Astrocyte (in vitro differentiated cells and primary cell): ENCODE measurements around the gene PRKCE. TPM values are rescaled to one million over a fixed set of nuclear protein-coding genes. Genes with fewer than 3 reads are reported as not detected.

Experiments used
- DNase-seq: peaks from one replicate; pipeline ENCODE4 v3.0.0-alpha.2; 2010; ENCODE audit warnings: low read depth
- FAIRE-seq: peaks from 2 replicates; lab custom pipeline; 2011; peaks lifted over from hg19 to GRCh38; lab: Jason Lieb, UNC
- H2AFZ ChIP-seq: 2 replicates; pipeline ENCODE4 v1.6.0; 2012; ENCODE audit warnings: low read depth, low read length, inconsistent platforms
- H3K27ac ChIP-seq: 2 replicates; pipeline ENCODE4 v1.5.1; 2011; ENCODE audit warnings: low read depth, low read length, inconsistent platforms
- H3K27me3 ChIP-seq: 2 replicates; pipeline ENCODE4 v1.6.0; 2011; ENCODE audit warnings: low read length, inconsistent platforms; ENCODE audit not compliant: insufficient read depth
- H3K36me3 ChIP-seq: 2 replicates; pipeline ENCODE4 v1.5.1; 2011; ENCODE audit warnings: low read length, inconsistent platforms; ENCODE audit not compliant: insufficient read depth
- H3K4me1 ChIP-seq: 2 replicates; pipeline ENCODE4 v1.5.1; 2011; ENCODE audit warnings: low read length, inconsistent platforms; ENCODE audit not compliant: insufficient read depth
- H3K4me2 ChIP-seq: 2 replicates; pipeline ENCODE4 v1.6.0; 2012; ENCODE audit warnings: low read length, inconsistent platforms
- H3K4me3 ChIP-seq: 2 replicates; pipeline ENCODE4 v1.5.1; 2011; ENCODE audit warnings: low read depth, mild to moderate bottlenecking, low read length, inconsistent platforms; ENCODE audit not compliant: insufficient read depth
- H3K79me2 ChIP-seq: 2 replicates; pipeline ENCODE4 v1.6.0; 2012; ENCODE audit warnings: mild to moderate bottlenecking, low read length, inconsistent platforms; ENCODE audit not compliant: insufficient read depth
- H3K9ac ChIP-seq: 2 replicates; pipeline ENCODE4 v1.6.0; 2012; ENCODE audit warnings: mild to moderate bottlenecking, low read length, inconsistent platforms
- H3K9me3 ChIP-seq: 2 replicates; pipeline ENCODE4 v1.5.1; 2012; ENCODE audit warnings: low read depth, mild to moderate bottlenecking, low read length, inconsistent platforms; ENCODE audit not compliant: insufficient read depth
- H4K20me1 ChIP-seq: 2 replicates; pipeline ENCODE4 v1.6.0; 2012; ENCODE audit warnings: low read length, inconsistent platforms; ENCODE audit not compliant: insufficient read depth
- H3K27ac Mint-ChIP-seq: one replicate; pipeline ENCODE4 v1.8.0; 2021; ENCODE audit warnings: mild to moderate bottlenecking, mixed read lengths; ENCODE audit not compliant: unreplicated experiment
- H3K27me3 Mint-ChIP-seq: one replicate; pipeline ENCODE4 v1.8.0; 2021; ENCODE audit warnings: low read depth, mixed read lengths; ENCODE audit not compliant: unreplicated experiment
- H3K36me3 Mint-ChIP-seq: one replicate; pipeline ENCODE4 v1.8.0; 2021; ENCODE audit warnings: low read depth, mixed read lengths; ENCODE audit not compliant: unreplicated experiment
- H3K4me1 Mint-ChIP-seq: one replicate; pipeline ENCODE4 v1.8.0; 2021; ENCODE audit warnings: low read depth, mixed read lengths; ENCODE audit not compliant: unreplicated experiment
- H3K4me3 Mint-ChIP-seq: one replicate; pipeline ENCODE4 v1.8.0; 2021; ENCODE audit warnings: mild to moderate bottlenecking, moderate library complexity, mixed read lengths; ENCODE audit not compliant: unreplicated experiment
- H3K9me3 Mint-ChIP-seq: one replicate; pipeline ENCODE4 v1.8.0; 2021; ENCODE audit warnings: mild to moderate bottlenecking, mixed read lengths; ENCODE audit not compliant: unreplicated experiment
- EZH2 ChIP-seq: IDR thresholded peaks from 2 replicates; pipeline ENCODE4 v1.6.1; 2012; ENCODE audit warnings: mild to moderate bottlenecking, low read length, inconsistent platforms; ENCODE audit not compliant: insufficient read depth
- total RNA-seq: library from RNA; stranded (reverse); gene quantifications from 2 replicates; pipeline ENCODE4 v1.2.1, GENCODE V29; 2021
- TF ChIP-seq, protein P1 (sequence below): IDR thresholded peaks from 2 replicates; pipeline ENCODE4 v1.5.1; 2011; ENCODE audit warnings: low read depth, mild to moderate bottlenecking, inconsistent platforms, low read length, moderate library complexity; ENCODE audit not compliant: insufficient read depth

Gene PRKCE
- total RNA-seq, 1 donor from 2014 or later = 12.8 TPM

DNA sequence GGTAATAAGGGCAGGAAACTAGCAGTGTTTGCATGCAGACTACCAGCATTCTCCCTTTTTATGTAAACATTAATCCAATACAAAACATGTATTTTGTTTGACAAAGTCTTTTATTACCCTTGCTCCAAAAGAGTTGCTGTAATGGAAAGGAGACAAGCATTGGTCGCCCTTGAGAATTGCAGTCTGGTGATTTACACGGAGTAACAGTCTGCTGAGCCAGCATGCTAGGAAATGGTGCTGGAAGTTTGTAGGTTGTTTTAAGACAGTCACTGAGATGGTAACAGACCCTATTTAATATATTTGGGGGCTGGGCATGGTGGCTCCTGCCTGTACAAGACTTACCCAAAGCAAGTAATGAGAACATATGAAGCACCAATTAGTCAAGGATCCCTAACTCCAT lies 2.8 kb upstream of the PRKCE start:
- H3K4me1 ChIP-seq = peaks cover 20% of the 10 kb centered on the region
- no peak overlapping the region for H3K4me3 ChIP-seq
- H3K4me2 ChIP-seq = no peak overlapping the region
- H4K20me1 ChIP-seq = peaks cover 18% of the 10 kb centered on the region
- Mint-ChIP-seq H3K36me3 (no peaks in the 10 kb centered on the region), H3K27ac (no peak overlapping the region), H3K27me3 (peaks cover 24% of the 10 kb centered on the region), H3K4me3 (no peak overlapping the region), H3K9me3 (no peaks in the 10 kb centered on the region), H3K4me1 (peaks cover 13% of the 10 kb centered on the region)
- H2AFZ ChIP-seq = no peak overlapping the region
- no peak overlapping the region for H3K9ac ChIP-seq
- H3K27ac ChIP-seq = no peak overlapping the region
- H3K36me3 ChIP-seq = no peaks in the 10 kb centered on the region
- H3K9me3 ChIP-seq = no peaks in the 10 kb centered on the region
- DNase-seq (no peak), FAIRE-seq (no peak)
- TF ChIP-seq, protein P1, sequence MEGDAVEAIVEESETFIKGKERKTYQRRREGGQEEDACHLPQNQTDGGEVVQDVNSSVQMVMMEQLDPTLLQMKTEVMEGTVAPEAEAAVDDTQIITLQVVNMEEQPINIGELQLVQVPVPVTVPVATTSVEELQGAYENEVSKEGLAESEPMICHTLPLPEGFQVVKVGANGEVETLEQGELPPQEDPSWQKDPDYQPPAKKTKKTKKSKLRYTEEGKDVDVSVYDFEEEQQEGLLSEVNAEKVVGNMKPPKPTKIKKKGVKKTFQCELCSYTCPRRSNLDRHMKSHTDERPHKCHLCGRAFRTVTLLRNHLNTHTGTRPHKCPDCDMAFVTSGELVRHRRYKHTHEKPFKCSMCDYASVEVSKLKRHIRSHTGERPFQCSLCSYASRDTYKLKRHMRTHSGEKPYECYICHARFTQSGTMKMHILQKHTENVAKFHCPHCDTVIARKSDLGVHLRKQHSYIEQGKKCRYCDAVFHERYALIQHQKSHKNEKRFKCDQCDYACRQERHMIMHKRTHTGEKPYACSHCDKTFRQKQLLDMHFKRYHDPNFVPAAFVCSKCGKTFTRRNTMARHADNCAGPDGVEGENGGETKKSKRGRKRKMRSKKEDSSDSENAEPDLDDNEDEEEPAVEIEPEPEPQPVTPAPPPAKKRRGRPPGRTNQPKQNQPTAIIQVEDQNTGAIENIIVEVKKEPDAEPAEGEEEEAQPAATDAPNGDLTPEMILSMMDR = no peak
- TF ChIP-seq EZH2 = no peak
- H3K27me3 ChIP-seq = no peaks in the 10 kb centered on the region
- H3K79me2 ChIP-seq = peaks cover 11% of the 10 kb centered on the region

DNA sequence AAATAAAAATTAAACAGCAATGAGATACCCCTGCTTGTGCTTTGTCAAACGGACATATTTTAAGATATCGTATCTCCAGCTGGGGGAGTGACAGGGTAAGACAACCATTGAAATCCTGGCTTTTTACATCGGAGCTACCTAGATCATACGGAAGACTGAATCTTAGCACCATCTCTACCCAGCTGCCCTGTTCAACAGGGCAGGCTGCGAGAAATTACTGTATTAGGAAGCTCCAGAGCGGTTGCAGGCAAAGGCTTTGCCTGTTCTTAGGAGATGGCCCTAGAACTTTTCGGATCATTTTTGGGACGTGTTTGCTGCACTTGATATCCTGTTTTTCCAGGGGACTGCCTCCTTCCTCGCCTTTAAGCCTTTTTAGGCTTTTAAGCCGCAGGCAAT lies 2.0 kb upstream of the PRKCE start:
- no peak for FAIRE-seq
- TF ChIP-seq, protein P1 = no peak
- no peak for TF ChIP-seq EZH2
- peak overlapping the region; percentile 88 for H3K4me3 Mint-ChIP-seq
- peak overlapping the region; percentile 82 for H3K9ac ChIP-seq
- H3K27ac Mint-ChIP-seq = no peak overlapping the region
- H3K27ac ChIP-seq = no peak overlapping the region
- H3K79me2 ChIP-seq = peaks cover 17% of the 10 kb centered on the region
- peaks cover 20% of the 10 kb centered on the region for H3K4me1 ChIP-seq
- H3K36me3 ChIP-seq = no peaks in the 10 kb centered on the region
- H2AFZ ChIP-seq = peak overlapping the region; percentile 90
- no peaks in the 10 kb centered on the region for H3K9me3 ChIP-seq
- peak overlapping the region; percentile 95 for H3K4me2 ChIP-seq
- H3K36me3 Mint-ChIP-seq = no peaks in the 10 kb centered on the region
- H3K27me3 Mint-ChIP-seq = peaks cover 20% of the 10 kb centered on the region
- H4K20me1 ChIP-seq = peaks cover 27% of the 10 kb centered on the region
- H3K4me3 ChIP-seq = peak overlapping the region; percentile 92
- peaks cover 19% of the 10 kb centered on the region for H3K4me1 Mint-ChIP-seq
- H3K27me3 ChIP-seq = no peaks in the 10 kb centered on the region
- no peaks in the 10 kb centered on the region for H3K9me3 Mint-ChIP-seq
- no peak for DNase-seq

DNA sequence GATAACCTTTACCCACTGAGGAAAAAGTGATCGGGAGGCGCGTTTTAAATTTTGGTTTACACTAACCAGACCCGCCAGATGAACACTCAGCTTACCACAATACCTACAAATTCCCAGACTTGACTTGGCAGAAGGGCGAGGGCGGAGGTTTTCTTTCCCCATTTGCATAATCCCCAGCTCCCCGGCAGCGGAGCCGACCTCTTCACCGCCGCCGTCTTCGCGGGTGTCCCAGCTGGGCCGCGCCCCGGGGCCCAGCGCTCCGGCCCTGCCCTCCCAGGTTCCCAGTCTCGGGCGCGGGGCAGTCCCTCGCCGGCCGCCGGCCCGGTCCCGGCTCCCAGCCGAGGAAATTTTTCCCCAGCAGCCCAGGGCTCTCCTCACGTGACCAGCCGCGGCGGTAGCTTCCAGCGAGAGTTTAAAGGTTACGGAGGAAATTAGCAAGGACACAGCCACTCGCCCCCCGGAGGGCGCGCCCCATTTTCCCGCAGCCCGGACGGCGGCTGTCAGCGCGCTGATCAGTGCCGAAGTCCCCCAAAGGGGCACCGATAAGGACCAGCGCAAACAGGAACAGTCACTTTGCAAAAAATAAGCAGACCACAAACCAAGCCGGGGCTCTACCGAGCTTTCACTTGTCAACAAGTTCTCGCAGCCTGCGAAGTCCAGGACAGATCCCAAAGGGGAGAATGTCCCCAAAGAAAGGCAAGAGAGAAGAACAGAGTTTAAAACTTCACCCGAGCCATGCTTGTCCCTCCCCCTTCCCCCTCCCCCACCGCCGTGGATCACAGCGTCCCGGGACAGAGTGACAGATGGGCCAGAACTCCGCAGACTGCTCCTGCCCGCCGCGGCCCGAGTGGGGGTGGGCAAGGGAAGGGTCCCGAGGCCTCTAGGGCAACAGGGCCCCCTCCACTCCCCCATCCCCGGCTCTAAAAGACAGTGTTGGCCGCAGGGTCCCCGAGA lies 1.3 kb upstream of the PRKCE start:
- H3K27ac ChIP-seq = peak overlapping the region; percentile 71
- peak; percentile 38 for DNase-seq

More for the DNA sequence above, 1.3 kb upstream of the PRKCE start:
- TF ChIP-seq EZH2 = no peak
- peak overlapping the region; percentile 90 for H2AFZ ChIP-seq
- Mint-ChIP-seq H3K27ac (no peak overlapping the region), H3K36me3 (no peaks in the 10 kb centered on the region), H3K4me3 (peak overlapping the region; percentile 88), H3K27me3 (peaks cover 20% of the 10 kb centered on the region), H3K4me1 (peaks cover 19% of the 10 kb centered on the region), H3K9me3 (no peaks in the 10 kb centered on the region)
- FAIRE-seq = no peak
- peaks cover 24% of the 10 kb centered on the region for H3K79me2 ChIP-seq
- H3K9ac ChIP-seq = peak overlapping the region; percentile 82
- no peaks in the 10 kb centered on the region for H3K36me3 ChIP-seq
- H3K4me3 ChIP-seq = peak overlapping the region; percentile 92
- peak overlapping the region; percentile 95 for H3K4me2 ChIP-seq
- H4K20me1 ChIP-seq = peaks cover 33% of the 10 kb centered on the region
- peaks cover 20% of the 10 kb centered on the region for H3K4me1 ChIP-seq
- H3K9me3 ChIP-seq = no peaks in the 10 kb centered on the region
- H3K27me3 ChIP-seq = no peaks in the 10 kb centered on the region
